Caki2 (cell line): ENCODE data around the gene BABAM2. TPM values are rescaled to one million over a fixed set of nuclear protein-coding genes. Genes with fewer than 3 reads are reported as not detected.
A peak's percentile ranks its signal among the peaks of the same experiment; 100 is the strongest.

Source experiments
- DNase-seq: peaks from one replicate; pipeline ENCODE4 v3.0.0-alpha.2; 2015; ENCODE audit warnings: low read depth
- in situ Hi-C: cut with HindIII; loops from 2 replicates; pipeline ENCODE4 v1.10.0; 2016; ENCODE audit warnings: low sequenced_read_pairs, low pct_unique_long_range_greater_than_20kb, mixed read lengths
- total RNA-seq: library from RNA; depleted of rRNA; stranded (reverse); fragments of >200 nt; shearing (Covaris generic); gene quantifications from 2 replicates; pipeline ENCODE4 v1.2.3, GENCODE V29; 2014; ENCODE audit warnings: low replicate concordance

The BABAM2 gene
- total RNA-seq, 1 experiment from 2014 or later: 47.4 TPM

GRCh38 chr2:28071221-28071620 is 180.7 kb downstream of the BABAM2 start:
- no peak for DNase-seq

GRCh38 chr2:28074137-28074536 is 183.6 kb downstream of the BABAM2 start:
- DNase-seq: no peak
- in situ Hi-C loops: no loop called here

More at GRCh38 chr2:28071221-28071620, 180.7 kb downstream of the BABAM2 start:
- in situ Hi-C loops: no loop called here

DNA sequence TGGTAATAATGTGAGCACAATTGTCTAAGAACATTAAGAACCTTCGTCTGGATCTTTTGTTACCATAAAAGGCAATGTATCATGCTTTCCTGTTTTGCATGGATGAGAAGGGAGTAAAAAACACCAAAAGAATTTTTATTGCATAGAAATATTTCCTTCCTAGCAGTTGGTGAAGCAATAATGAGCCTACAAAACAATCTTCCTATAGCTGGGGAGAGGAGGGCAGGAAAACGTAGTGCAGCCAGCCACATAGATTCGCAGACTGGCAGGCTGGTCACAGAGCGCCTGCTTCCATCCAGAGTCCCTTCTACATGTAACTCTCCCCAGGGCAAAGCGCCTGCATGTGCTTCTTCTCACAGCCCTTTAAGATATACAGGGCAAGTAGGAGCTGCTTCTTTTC is 190.4 kb downstream of the BABAM2 start:
- in situ Hi-C loops: no loop called here
- DNase-seq: no peak

DNA sequence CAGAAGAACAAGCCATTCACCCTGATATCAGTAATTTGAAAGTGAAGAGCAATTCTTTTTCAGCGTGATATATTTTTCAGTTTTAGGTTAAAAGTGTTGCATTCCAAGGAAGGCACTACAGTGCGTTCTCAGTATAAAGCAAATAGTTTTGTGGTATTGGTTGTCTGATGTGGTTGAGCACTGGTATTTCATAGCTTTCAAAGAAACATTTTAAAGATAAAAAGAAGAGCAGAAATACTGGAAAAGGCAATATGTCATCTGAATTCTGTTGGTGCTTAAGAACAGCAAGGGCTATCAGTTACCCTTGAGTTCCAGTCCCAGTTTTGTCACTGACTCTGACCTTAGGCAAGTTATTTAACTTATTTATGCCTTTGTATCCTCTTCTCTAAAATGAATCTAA is 191.6 kb downstream of the BABAM2 start:
- in situ Hi-C loops: no loop called here
- DNase-seq: no peak

DNA sequence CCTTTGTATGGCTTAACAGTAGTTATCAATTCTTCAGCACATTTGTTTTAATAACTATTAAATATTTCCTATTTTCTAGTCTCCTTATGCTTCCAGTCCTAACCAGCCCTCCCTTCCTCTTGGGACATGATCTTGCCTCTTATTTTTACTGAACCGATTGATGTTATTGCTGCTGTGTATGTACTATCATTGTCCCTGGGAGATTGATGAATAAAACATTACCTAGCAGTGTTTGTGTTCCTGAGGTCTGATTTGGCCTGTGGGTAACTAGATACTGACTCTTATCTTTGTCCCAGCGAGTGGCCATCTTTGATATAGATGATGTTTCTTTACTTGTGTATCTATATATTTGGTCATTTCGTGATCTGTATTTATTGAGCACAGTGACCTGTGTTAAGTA is 192.9 kb downstream of the BABAM2 start:
- DNase-seq: no peak
- in situ Hi-C loops: no loop called here

DNA sequence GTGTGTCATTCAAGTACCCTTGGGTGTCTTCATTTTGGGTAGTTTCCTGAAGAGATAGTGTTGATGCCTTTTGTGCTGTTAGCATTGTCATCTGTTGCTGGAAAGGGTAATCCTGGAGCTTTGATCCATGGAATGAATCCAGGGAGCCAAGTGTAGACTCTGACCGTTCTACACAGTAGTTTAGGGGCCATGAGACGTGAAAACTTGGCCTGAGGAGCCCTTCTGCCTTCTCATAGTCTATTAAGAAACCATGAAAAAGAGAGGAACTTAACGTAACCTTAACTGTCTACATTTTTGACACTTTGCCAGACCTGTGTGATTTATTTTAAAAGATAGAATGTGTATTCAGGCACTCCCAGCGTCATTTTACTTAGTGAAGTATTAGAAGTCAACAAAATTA is 194.0 kb downstream of the BABAM2 start:
- DNase-seq: peak; percentile 27
- in situ Hi-C loops: no loop called here

DNA sequence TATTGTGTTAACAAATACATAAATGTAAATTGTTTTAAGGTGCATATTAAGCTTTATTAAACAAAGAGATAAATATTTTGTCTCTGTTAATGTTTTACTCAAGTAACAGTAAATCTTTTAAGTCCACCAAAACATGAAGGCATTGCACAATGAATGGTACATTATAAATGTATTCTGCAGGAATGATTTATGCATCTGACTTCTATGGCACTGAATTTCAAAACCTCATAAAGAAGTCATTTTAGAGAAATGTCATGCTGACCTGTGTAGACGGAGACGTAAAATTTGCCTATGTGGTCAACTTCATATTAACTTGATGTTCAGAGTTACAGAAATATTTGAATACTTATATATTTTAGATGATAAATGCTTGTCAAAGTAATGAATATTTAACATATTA is 194.7 kb downstream of the BABAM2 start:
- no peak for DNase-seq
- in situ Hi-C loops: no loop called here

DNA sequence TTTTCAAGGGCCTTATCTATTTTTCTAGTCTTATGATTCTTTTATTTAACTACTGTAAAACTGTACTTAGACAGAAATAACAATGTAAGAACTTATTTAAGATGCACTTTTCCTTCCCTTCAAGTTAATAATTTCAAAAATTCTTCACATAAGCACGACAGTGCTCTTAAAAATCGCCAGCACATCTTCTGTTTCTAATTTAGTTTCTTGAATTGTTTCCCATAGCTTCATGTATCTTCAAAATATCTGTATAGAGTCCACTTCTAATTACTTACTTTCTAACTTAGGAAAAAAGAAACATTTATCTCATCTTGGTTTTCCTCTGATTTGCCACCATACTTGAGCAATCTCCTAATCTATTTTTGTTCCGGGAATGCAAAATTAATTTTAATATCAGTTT is 196.1 kb downstream of the BABAM2 start:
- no peak for DNase-seq
- in situ Hi-C loops: no loop called here

DNA sequence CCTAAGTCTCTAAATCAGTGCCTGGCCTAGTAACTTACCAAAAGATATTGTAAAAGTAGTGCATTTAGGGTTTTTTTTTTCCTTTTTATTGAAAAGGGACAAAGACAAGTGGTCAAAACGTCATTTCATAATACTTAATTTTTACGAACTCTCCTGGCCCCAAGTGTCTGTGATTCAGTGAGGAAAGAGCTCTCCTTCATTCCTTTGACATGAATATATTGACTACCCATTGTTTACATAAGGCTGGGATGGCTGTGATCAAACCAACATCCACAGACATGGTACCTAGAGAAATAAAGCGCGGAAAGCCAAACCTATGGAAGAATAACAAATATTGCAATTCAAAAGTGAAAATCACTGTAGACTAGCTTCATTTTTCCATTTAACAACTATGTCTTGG is 198.4 kb downstream of the BABAM2 start:
- in situ Hi-C loops: no loop called here
- DNase-seq: no peak

DNA sequence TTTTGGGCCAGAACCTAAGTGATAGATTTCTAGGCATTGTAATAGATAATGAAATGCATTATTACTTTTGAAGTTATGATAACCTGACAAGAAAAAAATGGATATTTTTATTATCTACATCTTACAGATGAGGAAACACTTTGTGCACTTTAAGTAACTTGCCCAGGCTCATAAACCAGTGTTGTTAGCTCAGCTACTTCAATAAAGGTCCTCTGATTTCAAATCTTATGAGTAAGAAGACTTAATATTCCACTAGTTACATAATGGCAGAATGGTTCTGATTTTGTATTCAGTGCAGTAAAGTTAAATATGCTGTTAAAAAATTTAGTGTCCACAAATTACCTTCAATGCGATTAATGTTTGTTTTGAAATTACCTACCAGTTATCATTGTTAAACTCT is 199.0 kb downstream of the BABAM2 start:
- in situ Hi-C loops: no loop called here
- no peak for DNase-seq

DNA sequence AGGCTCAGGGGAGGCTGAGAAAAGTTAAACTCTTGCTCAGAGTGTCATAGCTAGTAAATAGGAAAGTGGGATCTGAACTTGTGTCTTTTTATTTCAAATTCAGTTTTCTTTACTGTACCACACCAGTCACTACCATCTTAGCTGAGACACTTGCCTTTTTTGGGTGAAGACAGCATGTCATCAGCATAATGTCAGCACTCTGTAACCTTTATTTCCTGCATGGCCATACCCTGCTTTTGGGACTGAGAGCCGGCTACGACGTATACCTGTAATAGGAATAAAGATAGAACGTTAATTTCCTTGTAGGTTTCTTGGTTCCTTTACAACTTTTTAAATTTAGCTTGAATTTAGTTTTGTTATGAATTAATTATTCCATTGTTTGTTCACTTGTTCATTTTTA is 202.8 kb downstream of the BABAM2 start:
- no peak for DNase-seq
- in situ Hi-C loops: no loop called here

DNA sequence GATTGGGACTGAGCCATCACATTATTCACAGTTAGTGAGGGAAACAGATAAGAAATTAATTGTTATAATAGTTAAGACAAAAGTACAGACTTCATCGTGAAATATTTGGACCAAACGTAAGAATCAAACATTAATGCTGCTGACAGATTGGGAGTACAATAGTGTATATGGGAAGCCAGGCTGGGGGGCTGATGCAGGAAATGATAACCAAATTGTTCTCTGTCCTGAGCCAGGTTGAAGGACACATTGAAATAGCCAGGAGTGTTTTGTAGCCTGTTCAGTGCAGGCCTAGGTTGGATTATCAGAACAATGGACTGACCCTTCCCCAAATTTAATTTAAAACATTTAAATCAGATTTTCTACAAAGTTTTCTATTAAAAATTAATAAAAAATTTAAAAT is 203.2 kb downstream of the BABAM2 start:
- DNase-seq: no peak
- in situ Hi-C loops: no loop called here

- in situ Hi-C loops: no loop called here
- DNase-seq: no peak
Observed at GRCh38 chr2:28094739-28095138, 204.2 kb downstream of the BABAM2 start.

- in situ Hi-C loops: no loop called here
- DNase-seq: no peak
Observed at GRCh38 chr2:28095622-28096021, 205.1 kb downstream of the BABAM2 start.

DNA sequence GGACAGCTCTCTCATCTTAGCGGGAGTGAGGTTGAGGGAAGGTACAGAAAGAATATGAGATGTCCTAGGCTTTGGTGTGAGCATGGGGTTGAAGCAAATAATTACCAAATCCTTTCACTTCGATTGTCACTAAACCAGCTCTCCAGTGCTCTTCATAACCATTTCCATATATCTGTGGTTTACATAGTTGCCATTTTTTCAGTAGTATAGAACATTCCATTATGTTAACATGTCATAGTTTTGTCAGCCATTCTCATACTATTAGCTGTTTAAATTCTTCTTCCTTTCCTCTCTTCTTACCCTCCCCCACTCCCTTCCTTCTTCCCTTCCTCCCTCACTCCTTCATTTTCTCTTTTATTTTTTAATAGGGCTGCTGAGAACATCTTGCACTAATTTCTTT is 205.9 kb downstream of the BABAM2 start:
- DNase-seq: no peak
- in situ Hi-C loops: no loop called here

DNA sequence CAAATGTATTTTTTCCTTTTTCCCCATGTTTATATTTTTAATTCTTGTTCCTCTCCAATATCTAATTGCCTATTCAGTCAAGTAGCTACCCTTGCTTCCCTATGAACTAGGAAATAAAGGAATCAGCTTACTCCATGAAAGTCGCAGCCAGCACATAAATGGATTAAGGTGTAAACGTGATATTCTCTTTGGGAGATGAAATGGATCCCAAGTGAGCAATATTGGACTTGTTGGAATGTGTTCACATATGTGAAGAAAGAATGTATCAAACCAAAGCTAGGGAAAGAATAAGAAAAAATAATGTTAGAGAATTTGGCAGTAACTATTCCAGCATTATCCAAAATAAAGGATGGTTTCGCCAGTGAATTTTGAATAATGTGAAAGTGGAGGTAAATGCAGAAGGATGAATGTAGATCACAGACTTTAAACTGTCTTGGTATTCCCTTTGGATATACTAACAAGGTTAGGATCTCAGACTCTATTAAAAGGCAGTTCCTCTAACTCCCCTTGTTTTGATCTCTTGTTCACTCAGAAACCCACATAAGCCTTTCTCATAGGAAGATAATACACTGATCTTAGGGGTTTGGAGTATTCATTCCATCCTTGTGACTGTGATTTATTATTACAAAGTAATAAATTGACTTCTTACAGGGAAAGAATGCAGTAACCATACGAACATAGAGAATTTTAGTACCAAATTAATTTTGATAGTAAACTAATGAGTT is 208.1 kb downstream of the BABAM2 start:
- in situ Hi-C loops: no loop called here
- DNase-seq: no peak

- in situ Hi-C loops: no loop called here
- no peak for DNase-seq
Observed at GRCh38 chr2:28101123-28101522, 210.6 kb downstream of the BABAM2 start.

DNA sequence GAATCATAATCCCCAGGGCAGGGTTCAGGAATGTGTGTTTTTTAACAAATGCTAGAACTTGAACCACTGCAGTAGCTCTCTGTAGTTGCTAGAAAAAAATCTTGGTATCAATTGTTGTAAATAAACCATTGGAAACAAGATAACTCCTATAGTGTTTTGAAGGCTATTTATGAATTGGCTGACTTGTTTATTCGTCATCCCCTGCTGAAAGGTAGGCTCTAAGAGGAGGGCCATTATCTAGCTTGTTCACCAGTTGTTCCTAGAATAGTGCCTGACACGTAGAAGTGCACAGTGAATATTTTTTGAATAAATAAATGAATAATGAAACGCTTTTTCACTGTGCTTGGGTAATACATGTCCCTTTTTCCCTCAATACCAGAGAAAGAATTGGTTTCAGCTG is 211.4 kb downstream of the BABAM2 start:
- in situ Hi-C loops: no loop called here
- DNase-seq: no peak

DNA sequence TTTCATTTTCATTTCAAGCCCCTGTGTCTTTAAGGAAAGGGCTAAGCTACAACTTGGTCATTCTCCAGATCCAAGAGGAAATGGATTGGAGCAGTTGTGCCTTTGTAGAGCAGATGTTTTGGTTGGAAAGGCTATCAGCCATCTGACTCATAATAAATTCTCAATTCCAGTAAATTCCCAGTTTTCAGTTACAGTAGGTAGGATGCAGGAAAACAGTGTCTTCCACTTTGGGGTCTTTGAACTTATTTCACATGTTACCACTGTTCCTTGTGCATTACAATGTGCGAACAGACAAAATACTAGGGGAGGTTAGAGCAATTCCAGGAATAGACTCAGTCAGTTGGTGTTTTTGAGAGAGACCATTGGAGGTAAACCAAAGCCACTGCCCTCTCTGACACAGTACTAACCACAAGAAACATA is 211.9 kb downstream of the BABAM2 start:
- DNase-seq: no peak
- in situ Hi-C loops: no loop called here

DNA sequence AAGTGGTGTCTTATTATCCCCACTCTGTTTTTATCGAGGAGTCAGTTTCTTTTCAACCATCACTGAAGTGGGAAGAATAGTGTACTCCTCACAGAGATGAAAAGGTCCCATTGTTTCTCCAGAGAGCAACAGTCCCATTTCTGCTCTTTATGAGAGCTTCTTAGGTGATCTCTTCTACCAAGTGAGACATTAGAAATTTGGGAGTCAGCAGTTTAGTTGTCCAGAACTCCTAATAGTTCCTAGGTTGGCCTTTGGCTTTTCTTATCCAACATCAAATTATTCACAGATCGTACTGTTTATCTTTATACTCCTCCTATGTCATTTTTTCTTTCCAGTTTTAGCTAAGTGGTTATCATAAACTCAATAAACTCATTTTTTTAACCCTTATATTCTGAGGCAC is 213.1 kb downstream of the BABAM2 start:
- in situ Hi-C loops: no loop called here

More for the DNA sequence above, 213.1 kb downstream of the BABAM2 start:
- no peak for DNase-seq
